HG03469 (cell line): ENCODE results near the gene APPL1.
"Not testable (repeated sequence)": the region's sequence is repeated elsewhere in the genome, so short reads cannot be mapped to it uniquely, and the experiment has no call there.

Source experiments
- ATAC-seq: cut with Tn5 transposase; IDR thresholded peaks from one replicate; pipeline ENCODE4 v1.9.1; 2021; ENCODE audit warnings: mild to moderate bottlenecking, moderate library complexity, moderate number of reproducible peaks; ENCODE audit not compliant: unreplicated experiment

APPL1 gene

GRCh38 chr3:57261929-57262328 lies 34.4 kb downstream of the APPL1 start:
- no peak for ATAC-seq

GRCh38 chr3:57268416-57268815 lies 40.9 kb downstream of the APPL1 start:
- ATAC-seq = no peak

GRCh38 chr3:57274845-57275244 lies 47.3 kb downstream of the APPL1 start:
- no peak for ATAC-seq

DNA sequence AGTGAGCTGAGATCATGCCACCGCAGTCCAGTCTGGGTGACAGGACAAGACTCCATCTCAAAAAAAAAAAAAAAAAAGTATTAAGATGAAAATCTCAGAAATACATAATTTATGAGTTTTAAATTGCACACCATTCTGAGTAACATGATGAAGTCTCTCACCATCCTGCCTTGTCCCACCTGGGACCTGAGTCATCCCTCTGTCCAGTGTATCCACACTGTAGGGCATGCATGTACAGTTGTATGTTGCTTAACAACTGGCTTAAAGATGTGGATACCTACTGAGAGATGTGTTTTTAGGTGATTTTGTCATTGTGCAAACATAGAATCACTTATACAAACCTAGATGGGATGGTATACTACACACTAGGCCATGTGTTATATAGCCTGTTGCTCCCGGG lies 47.9 kb downstream of the APPL1 start:
- no peak for ATAC-seq

DNA sequence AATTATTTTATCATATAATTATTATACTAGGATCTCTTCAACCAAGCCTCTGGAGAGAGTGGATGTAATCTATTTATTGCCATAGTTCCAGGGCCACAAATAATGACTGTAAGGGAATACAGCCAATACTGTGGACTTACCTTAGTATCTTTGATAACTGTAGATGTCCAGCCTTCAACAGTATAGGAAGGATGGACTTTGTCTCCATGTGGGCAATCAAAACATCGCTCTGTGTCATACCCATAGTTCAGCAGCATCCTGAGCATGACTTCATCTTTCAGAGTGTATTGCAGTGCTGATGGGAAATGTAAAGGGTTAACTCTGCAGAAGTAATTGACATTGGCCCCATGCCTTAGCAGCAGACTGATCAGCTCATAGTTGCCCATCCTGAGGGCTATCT lies 50.7 kb downstream of the APPL1 start:
- ATAC-seq = no peak

- ATAC-seq = no peak
Observed at GRCh38 chr3:57279685-57280084, 52.2 kb downstream of the APPL1 start.

DNA sequence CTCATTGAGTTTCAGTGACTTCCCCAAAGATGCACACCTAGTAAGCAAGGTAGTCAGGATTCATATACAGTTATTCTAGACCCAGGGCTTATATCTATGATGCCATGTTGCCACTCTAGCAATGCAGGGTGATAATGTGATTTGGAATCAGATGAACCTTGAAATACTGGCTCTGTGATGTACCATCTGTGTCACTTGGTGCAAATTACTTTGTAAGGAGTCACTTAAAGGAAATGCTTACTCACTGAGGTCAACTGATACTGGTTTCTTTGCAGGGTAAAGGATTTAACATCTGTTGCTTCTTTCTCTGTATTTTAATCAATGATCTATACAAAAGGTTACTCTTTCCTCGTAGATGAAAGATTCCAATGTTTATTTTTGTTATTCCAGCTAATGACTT lies 54.2 kb downstream of the APPL1 start:
- no peak for ATAC-seq

GRCh38 chr3:57283334-57283733 lies 55.8 kb downstream of the APPL1 start:
- ATAC-seq = no peak

- no peak for ATAC-seq
Observed at GRCh38 chr3:57287205-57287604, 59.7 kb downstream of the APPL1 start.

GRCh38 chr3:57288403-57288802 lies 60.9 kb downstream of the APPL1 start:
- no peak for ATAC-seq

GRCh38 chr3:57292159-57292896 lies 64.8 kb downstream of the APPL1 start, which contains the start of gene ASB14:
TSS of gene ASB14 (minus strand) at chr3:57292685. CDS start at chr3:57292033, 652 bp downstream.
- ATAC-seq = no peak

- no peak for ATAC-seq
Observed at GRCh38 chr3:57292897-57293526, 65.5 kb downstream of the APPL1 start.

GRCh38 chr3:57298041-57298440 lies 70.5 kb downstream of the APPL1 start:
- no peak for ATAC-seq

- ATAC-seq = not testable (repeated sequence)
Observed at GRCh38 chr3:57303520-57303919, 76.0 kb downstream of the APPL1 start.

DNA sequence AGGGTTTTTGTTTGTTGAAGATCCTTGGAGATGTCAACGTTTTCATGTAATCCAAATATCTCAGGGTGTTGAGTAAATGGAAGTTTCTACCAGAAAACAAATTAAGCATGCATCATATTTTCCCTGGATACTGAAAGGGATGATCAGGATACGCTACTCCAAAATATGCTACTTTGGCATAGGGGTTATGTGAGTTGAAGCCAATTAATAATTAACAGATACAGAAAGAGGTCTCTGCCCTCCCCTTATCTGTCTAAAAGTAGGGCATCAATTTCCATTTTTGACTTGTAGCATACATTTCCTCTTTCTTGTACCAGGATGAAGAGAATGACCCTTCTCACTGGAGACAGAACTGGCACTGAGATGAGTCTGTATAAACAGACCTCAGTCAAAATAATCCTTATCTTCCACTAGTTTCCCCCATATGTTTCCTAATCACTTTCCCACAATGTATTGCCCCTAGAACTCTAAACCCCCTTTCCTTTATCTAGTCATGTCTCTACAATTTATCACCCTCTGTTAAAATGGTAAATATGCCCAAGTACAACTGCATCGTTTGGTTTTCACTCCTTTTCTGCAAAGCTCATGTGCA lies 82.3 kb downstream of the APPL1 start:
- ATAC-seq = no peak

DNA sequence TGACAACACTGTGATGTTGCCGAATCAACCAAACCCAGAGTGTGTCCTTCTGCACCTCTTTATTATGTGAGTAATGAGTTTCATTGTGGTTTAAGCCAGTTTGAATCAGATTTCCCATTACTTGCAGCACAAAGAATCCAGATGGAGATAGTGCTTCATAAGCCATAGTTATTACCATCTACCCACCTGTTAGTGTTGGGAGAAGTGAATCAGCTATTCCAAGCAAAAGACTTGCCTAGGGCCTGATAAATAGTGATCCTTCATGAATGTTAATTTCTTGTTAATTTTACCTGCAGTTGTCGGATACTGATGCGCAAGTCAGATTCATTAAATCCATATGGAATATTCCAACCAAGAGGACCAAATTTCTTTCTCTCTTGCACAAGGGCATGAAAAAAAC lies 86.7 kb downstream of the APPL1 start:
- ATAC-seq = no peak
